Measurements from ENCODE around the gene TRIM10.
"Not testable (repeated sequence)": the region's sequence is repeated elsewhere in the genome, so short reads cannot be mapped to it uniquely, and the experiment has no call there.

The TRIM10 gene

DNA sequence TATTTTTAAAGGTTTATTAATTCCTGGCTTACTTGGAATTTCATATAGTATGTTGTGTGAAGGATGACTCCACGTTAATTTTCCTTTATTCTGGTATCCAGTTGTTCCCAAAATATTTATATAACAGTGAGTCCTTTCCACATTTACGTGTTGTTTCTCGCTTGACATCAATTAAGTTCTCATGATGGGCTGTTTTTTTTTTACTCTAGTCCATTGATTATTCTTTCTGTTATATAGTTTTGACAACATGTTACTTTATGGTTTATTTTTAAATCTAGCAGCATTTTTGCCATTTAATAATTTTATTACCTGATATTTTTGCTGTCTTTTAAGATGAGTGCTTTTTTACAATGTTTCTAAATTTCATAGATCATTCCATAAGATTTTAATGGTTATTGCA is 18.3 kb downstream of the TRIM10 start:
- H3K4me3 ChIP-seq (replicated peaks; ENCODE audit: insufficient read depth, low read length) = no peak overlapping the region
- H3K27ac ChIP-seq (replicated peaks) = no peak overlapping the region
- TF ChIP-seq POLR2AphosphoS5 (IDR thresholded peaks at IDR 0.05; ENCODE audit: low read depth) (no peak), GABPA (IDR thresholded peaks at IDR 0.05; ENCODE audit: low read depth) (no peak), SPI1 (IDR thresholded peaks at IDR 0.05; ENCODE audit: borderline replicate concordance, low read depth) (no peak)
- TF ChIP-seq, protein P1, sequence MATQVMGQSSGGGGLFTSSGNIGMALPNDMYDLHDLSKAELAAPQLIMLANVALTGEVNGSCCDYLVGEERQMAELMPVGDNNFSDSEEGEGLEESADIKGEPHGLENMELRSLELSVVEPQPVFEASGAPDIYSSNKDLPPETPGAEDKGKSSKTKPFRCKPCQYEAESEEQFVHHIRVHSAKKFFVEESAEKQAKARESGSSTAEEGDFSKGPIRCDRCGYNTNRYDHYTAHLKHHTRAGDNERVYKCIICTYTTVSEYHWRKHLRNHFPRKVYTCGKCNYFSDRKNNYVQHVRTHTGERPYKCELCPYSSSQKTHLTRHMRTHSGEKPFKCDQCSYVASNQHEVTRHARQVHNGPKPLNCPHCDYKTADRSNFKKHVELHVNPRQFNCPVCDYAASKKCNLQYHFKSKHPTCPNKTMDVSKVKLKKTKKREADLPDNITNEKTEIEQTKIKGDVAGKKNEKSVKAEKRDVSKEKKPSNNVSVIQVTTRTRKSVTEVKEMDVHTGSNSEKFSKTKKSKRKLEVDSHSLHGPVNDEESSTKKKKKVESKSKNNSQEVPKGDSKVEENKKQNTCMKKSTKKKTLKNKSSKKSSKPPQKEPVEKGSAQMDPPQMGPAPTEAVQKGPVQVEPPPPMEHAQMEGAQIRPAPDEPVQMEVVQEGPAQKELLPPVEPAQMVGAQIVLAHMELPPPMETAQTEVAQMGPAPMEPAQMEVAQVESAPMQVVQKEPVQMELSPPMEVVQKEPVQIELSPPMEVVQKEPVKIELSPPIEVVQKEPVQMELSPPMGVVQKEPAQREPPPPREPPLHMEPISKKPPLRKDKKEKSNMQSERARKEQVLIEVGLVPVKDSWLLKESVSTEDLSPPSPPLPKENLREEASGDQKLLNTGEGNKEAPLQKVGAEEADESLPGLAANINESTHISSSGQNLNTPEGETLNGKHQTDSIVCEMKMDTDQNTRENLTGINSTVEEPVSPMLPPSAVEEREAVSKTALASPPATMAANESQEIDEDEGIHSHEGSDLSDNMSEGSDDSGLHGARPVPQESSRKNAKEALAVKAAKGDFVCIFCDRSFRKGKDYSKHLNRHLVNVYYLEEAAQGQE (IDR thresholded peaks at IDR 0.05; ENCODE audit: insufficient replicate concordance, low read depth) = no peak
- TF ChIP-seq, protein P2, sequence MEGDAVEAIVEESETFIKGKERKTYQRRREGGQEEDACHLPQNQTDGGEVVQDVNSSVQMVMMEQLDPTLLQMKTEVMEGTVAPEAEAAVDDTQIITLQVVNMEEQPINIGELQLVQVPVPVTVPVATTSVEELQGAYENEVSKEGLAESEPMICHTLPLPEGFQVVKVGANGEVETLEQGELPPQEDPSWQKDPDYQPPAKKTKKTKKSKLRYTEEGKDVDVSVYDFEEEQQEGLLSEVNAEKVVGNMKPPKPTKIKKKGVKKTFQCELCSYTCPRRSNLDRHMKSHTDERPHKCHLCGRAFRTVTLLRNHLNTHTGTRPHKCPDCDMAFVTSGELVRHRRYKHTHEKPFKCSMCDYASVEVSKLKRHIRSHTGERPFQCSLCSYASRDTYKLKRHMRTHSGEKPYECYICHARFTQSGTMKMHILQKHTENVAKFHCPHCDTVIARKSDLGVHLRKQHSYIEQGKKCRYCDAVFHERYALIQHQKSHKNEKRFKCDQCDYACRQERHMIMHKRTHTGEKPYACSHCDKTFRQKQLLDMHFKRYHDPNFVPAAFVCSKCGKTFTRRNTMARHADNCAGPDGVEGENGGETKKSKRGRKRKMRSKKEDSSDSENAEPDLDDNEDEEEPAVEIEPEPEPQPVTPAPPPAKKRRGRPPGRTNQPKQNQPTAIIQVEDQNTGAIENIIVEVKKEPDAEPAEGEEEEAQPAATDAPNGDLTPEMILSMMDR (IDR thresholded peaks at IDR 0.05; ENCODE audit: insufficient read depth, low read length) = no peak
- peaks cover 6% of the 10 kb centered on the region for H3K27me3 ChIP-seq (ENCODE audit: insufficient read depth, poor library complexity, severe bottlenecking)
- no peak for DNase-seq (ENCODE audit: low read depth in 1 of 2, low spot score in 1 of 2)

DNA sequence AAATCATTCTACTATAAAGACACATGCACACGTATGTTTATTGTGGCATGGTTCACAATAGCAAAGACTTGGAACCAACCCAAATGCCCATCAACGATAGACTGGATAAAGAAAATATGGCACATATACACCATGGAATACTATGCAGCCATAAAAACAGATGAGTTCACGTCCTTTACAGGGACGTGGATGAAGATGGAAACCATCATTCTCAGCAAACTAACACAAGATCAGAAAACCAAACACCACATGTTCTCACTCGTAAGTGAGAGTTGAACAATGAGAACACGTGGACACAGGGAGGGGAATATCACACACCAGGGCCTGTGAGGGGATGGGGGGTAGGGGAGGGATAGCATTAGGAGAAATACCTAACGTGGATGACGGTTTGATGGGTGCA is 20.8 kb downstream of the TRIM10 start:
- H3K27me3 ChIP-seq (ENCODE audit: insufficient read depth, poor library complexity, severe bottlenecking); DNase-seq (ENCODE audit: low read depth in 1 of 2, low spot score in 1 of 2): not testable (repeated sequence)

DNA sequence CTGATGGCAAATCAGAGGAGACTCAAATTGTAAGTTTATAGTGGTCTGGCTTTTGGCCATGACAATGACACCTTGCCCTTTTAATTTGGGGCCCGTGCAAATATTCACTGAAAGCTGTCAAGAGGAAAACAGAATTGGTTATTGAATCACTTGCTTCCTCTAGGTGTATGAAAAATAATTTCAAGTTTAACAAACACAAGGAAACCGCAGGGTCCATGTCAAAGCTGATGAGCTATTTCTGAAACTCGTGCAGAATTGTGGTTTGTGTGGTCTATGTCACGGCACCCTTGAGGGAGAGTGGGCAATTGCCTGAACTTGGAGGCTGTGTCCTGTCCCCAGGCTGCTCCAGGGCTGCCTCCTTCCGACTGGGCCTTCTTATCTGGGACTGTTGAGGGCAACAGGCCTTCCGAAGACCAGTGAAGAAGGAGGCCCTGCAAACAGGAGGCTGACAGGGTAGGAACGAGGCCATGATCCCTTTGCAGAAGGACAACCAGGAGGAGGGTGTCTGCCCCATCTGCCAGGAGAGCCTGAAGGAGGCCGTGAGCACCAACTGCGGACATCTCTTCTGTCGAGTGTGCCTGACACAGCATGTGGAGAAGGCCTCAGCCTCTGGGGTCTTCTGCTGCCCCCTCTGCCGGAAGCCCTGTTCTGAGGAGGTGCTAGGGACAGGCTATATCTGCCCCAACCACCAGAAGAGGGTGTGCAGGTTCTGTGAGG is 24.3 kb downstream of the TRIM10 start:
- Histone ChIP-seq H3K4me3 (replicated peaks; ENCODE audit: insufficient read depth, low read length) (no peak overlapping the region), H3K27ac (replicated peaks) (no peak overlapping the region), H3K27me3 (ENCODE audit: insufficient read depth, poor library complexity, severe bottlenecking) (peaks cover 9% of the 10 kb centered on the region)
- no peak for DNase-seq (ENCODE audit: low read depth in 1 of 2, low spot score in 1 of 2)
- TF ChIP-seq, protein P2 (IDR thresholded peaks at IDR 0.05; ENCODE audit: insufficient read depth, low read length) = no peak
- TF ChIP-seq GABPA (IDR thresholded peaks at IDR 0.05; ENCODE audit: low read depth) (no peak), POLR2AphosphoS5 (IDR thresholded peaks at IDR 0.05; ENCODE audit: low read depth) (no peak), SPI1 (IDR thresholded peaks at IDR 0.05; ENCODE audit: borderline replicate concordance, low read depth) (no peak)
- TF ChIP-seq, protein P1 (IDR thresholded peaks at IDR 0.05; ENCODE audit: insufficient replicate concordance, low read depth) = no peak

More for the DNA sequence above, 20.8 kb downstream of the TRIM10 start:
- H3K4me3 ChIP-seq (replicated peaks; ENCODE audit: insufficient read depth, low read length); H3K27ac ChIP-seq (replicated peaks): not testable (repeated sequence)

DNA sequence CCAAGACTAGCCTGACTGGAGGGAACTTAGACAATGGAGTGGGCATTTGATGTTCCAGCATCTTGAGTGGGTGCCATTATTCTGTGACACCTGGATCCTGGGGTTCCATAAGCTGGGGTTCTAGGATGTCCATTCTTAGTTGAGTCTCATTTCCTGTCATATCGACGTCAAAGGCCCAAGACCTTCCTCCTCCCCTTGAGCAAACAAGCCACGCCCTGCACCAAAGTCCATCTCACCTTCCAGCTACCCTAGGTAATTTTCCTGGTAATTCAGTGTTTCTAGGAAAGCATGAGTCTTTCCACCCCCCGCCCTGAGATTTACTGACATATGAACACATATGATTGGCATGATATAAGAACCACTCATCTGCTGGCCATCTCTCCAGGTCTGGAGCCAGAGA is 25.3 kb downstream of the TRIM10 start, which contains the start of gene TRIM40:
Gene TRIM40 (plus strand): TSS at position 384 of the 400 bp plus-strand sequence. CDS start 897 bp downstream, outside the sequence.
- H3K27me3 ChIP-seq (ENCODE audit: insufficient read depth, poor library complexity, severe bottlenecking) = peaks cover 9% of the 10 kb centered on the region
- H3K27ac ChIP-seq (replicated peaks) = no peak within 1 kb of the TSS
- TF ChIP-seq, protein P2 (IDR thresholded peaks at IDR 0.05; ENCODE audit: insufficient read depth, low read length) = no peak
- TF ChIP-seq, protein P1 (IDR thresholded peaks at IDR 0.05; ENCODE audit: insufficient replicate concordance, low read depth) = no peak
- no peak for TF ChIP-seq POLR2AphosphoS5 (IDR thresholded peaks at IDR 0.05; ENCODE audit: low read depth)
- no peak for TF ChIP-seq GABPA (IDR thresholded peaks at IDR 0.05; ENCODE audit: low read depth)
- no peak for DNase-seq (ENCODE audit: low read depth in 1 of 2, low spot score in 1 of 2)
- no peak within 1 kb of the TSS for H3K4me3 ChIP-seq (replicated peaks; ENCODE audit: insufficient read depth, low read length)

Data from HL-60 (cell line).